Astrocyte of the spinal cord (primary cell): ENCODE measurements around the gene AIF1L.

ENCODE experiments used
- DNase-seq: peaks from one replicate; pipeline ENCODE4 v3.0.0; 2011; ENCODE audit warnings: low read depth, low spot score
- H3K4me3 ChIP-seq: 2 replicates; pipeline ENCODE4 v1.5.1; 2011; ENCODE audit warnings: low read depth, mild to moderate bottlenecking, low read length, moderate library complexity
- CTCF ChIP-seq: IDR thresholded peaks from 2 replicates; pipeline ENCODE4 v1.5.1; 2012; ENCODE audit warnings: low read depth, mild to moderate bottlenecking, low read length, inconsistent platforms
- in situ Hi-C: cut with HindIII; loops from 2 replicates; pipeline ENCODE4 v1.10.0; 2017; ENCODE audit warnings: low sequenced_read_pairs

AIF1L gene

GRCh38 chr9:131084661-131085369, 11.5 kb upstream of the AIF1L start:
- in situ Hi-C loops: no loop called here
- TF ChIP-seq CTCF: no peak
- H3K4me3 ChIP-seq: no peak overlapping the region
- DNase-seq: no peak

GRCh38 chr9:131085370-131086122, 10.8 kb upstream of the AIF1L start:
- no peak for DNase-seq
- no peak for TF ChIP-seq CTCF
- no peak overlapping the region for H3K4me3 ChIP-seq
- in situ Hi-C loops: no loop called here

GRCh38 chr9:131087354-131087893, 8.9 kb upstream of the AIF1L start:
- no peak overlapping the region for H3K4me3 ChIP-seq
- DNase-seq: no peak
- no peak for TF ChIP-seq CTCF
- in situ Hi-C loops: no loop called here

GRCh38 chr9:131090025-131090787, 6.1 kb upstream of the AIF1L start:
- no peak for TF ChIP-seq CTCF
- H3K4me3 ChIP-seq: no peak overlapping the region
- in situ Hi-C loops: no loop called here
- no peak for DNase-seq

- no peak overlapping the region for H3K4me3 ChIP-seq
- no peak for TF ChIP-seq CTCF
- no peak for DNase-seq
- in situ Hi-C loops: no loop called here
Observed at GRCh38 chr9:131091352-131091992, 4.9 kb upstream of the AIF1L start.

- no peak for TF ChIP-seq CTCF
- DNase-seq: no peak
- in situ Hi-C loops: no loop called here
- H3K4me3 ChIP-seq: no peak overlapping the region
Observed at GRCh38 chr9:131092030-131092429, 4.3 kb upstream of the AIF1L start.
